GM12892 (cell line): ENCODE results near the gene AQP12A.

Experiments used
- POLR2A ChIP-seq: IDR thresholded peaks from 2 replicates; pipeline ENCODE4 v1.6.1; 2011; ENCODE audit warnings: low read depth, low read length, control low read depth
- POLR2AphosphoS5 ChIP-seq: IDR thresholded peaks from 2 replicates; pipeline ENCODE4 v1.6.1; 2011; ENCODE audit warnings: low read depth, low read length, control low read depth

- TF ChIP-seq POLR2A, result no peak
- TF ChIP-seq POLR2AphosphoS5, result no peak
These were observed 46.3 kb upstream of the AQP12A start for GRCh38 chr2:240645346-240645745.
